OCI-LY3 (cell line): ENCODE results near the gene ADCY9.

Experiments used
- EZH2phosphoT487 ChIP-seq: fragments of 200-600 bp; shearing (Covaris generic); IDR thresholded peaks from 2 replicates; pipeline ENCODE4 v1.6.1; 2018; ENCODE audit warnings: antibody characterized with exemption, mixed run types, low read depth
- TF ChIP-seq, protein P1 (sequence below): fragments of 200-600, 300-600 bp; sonication (generic); IDR thresholded peaks from 2 replicates; pipeline ENCODE4 v1.5.1; 2014; ENCODE audit warnings: antibody characterized with exemption, low read length, low read depth

DNA sequence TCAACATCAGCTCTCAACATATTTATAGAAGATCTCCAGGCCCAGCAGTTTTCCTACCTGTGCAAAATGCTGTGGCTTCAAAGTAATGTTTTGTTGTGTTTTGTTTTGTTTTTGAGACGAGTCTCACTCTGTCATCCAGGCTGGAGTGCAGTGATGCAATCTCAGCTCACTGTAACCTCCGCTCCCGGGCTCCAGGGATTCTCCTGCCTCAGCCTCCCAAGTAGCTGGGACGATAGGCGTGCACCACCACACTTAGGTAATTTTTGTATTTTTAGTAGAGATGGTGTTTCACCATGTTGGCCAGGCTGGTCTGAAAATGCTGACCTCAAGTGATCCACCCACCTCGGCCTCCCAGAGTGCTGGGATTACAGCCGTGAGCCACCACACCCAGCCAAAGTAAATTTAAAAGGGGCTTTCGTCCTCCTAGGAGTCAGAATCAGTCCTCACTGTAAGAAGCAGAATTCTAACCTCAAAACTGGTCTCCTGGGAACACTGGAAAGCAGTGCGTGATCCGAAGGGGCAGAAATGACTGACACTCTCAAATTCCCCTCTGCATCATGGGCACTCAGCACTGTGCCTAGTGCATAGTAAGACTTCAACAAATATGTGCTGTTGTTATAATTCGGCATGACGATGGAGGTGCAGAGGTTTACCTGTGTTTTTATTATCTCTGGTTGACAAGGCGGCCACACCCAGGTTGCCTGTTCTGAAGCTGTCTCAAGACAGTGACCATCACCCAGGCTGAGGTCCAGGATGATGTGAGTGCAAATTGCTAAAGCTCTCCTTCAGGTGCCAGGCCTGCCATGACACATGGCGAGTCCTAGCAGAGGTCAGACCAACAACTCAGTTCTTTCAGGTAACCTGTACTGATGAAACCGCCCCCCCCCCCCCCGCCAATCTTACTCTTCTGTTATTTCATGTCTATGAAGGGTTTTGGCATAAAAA is 59.8 kb downstream of the ADCY9 start:
- TF ChIP-seq, protein P1, sequence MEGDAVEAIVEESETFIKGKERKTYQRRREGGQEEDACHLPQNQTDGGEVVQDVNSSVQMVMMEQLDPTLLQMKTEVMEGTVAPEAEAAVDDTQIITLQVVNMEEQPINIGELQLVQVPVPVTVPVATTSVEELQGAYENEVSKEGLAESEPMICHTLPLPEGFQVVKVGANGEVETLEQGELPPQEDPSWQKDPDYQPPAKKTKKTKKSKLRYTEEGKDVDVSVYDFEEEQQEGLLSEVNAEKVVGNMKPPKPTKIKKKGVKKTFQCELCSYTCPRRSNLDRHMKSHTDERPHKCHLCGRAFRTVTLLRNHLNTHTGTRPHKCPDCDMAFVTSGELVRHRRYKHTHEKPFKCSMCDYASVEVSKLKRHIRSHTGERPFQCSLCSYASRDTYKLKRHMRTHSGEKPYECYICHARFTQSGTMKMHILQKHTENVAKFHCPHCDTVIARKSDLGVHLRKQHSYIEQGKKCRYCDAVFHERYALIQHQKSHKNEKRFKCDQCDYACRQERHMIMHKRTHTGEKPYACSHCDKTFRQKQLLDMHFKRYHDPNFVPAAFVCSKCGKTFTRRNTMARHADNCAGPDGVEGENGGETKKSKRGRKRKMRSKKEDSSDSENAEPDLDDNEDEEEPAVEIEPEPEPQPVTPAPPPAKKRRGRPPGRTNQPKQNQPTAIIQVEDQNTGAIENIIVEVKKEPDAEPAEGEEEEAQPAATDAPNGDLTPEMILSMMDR, result no peak
- no peak for TF ChIP-seq EZH2phosphoT487
